Stimulated activated CD4-positive, alpha-beta T cell treated with anti-CD3 and anti-CD28 coated beads, Interleukin-2, amount 100 ng/mL, for 4 hours (primary cell): ENCODE measurements around the gene ECE1.

Experiments
- DNase-seq: peaks from one replicate; pipeline ENCODE4 v3.0.0-alpha.2; 2020; ENCODE audit warnings: low read depth

The ECE1 gene

GRCh38 chr1:21267191-21268077 lies 22.8 kb downstream of the ECE1 start:
- DNase-seq, result no peak

GRCh38 chr1:21266119-21266774 lies 24.0 kb downstream of the ECE1 start:
- DNase-seq, result no peak

- DNase-seq, result no peak
These were observed 24.6 kb downstream of the ECE1 start for GRCh38 chr1:21265644-21266043.

GRCh38 chr1:21264898-21265297 lies 25.4 kb downstream of the ECE1 start:
- DNase-seq, result no peak

GRCh38 chr1:21263653-21264225 lies 26.5 kb downstream of the ECE1 start:
- DNase-seq, result no peak

GRCh38 chr1:21263052-21263429 lies 27.2 kb downstream of the ECE1 start:
- DNase-seq, result no peak

GRCh38 chr1:21262293-21263051 lies 27.8 kb downstream of the ECE1 start:
- DNase-seq, result no peak

GRCh38 chr1:21261551-21262292 lies 28.5 kb downstream of the ECE1 start:
- no peak for DNase-seq

GRCh38 chr1:21260405-21261125 lies 29.7 kb downstream of the ECE1 start:
- DNase-seq, result no peak

GRCh38 chr1:21259316-21260076 lies 30.8 kb downstream of the ECE1 start:
- no peak for DNase-seq

- no peak for DNase-seq
These were observed 31.7 kb downstream of the ECE1 start for GRCh38 chr1:21258331-21259134.

- DNase-seq, result no peak
These were observed 32.7 kb downstream of the ECE1 start for GRCh38 chr1:21257431-21258135.

- DNase-seq, result no peak
These were observed 33.5 kb downstream of the ECE1 start for GRCh38 chr1:21256776-21257175.

- no peak for DNase-seq
These were observed 34.3 kb downstream of the ECE1 start for GRCh38 chr1:21255943-21256320.

- peak; percentile 76 for DNase-seq
These were observed 34.9 kb downstream of the ECE1 start for GRCh38 chr1:21255284-21255942.

GRCh38 chr1:21254335-21254951 lies 35.8 kb downstream of the ECE1 start:
- no peak for DNase-seq

- peak; percentile 34 for DNase-seq
These were observed 38.3 kb downstream of the ECE1 start for GRCh38 chr1:21251773-21252471.
